Jurkat, Clone E6-1 (cell line): ENCODE measurements around the gene TTLL12.

Source experiments
- DNase-seq: peaks from one replicate; pipeline ENCODE4 v3.0.0-alpha.2; 2011; ENCODE audit warnings: low read depth, low spot score
- H3K4me3 ChIP-seq: 2 replicates; pipeline ENCODE4 v1.5.1; 2011; ENCODE audit warnings: mild to moderate bottlenecking, low read length, control low read depth, moderate library complexity

TTLL12 gene

DNA sequence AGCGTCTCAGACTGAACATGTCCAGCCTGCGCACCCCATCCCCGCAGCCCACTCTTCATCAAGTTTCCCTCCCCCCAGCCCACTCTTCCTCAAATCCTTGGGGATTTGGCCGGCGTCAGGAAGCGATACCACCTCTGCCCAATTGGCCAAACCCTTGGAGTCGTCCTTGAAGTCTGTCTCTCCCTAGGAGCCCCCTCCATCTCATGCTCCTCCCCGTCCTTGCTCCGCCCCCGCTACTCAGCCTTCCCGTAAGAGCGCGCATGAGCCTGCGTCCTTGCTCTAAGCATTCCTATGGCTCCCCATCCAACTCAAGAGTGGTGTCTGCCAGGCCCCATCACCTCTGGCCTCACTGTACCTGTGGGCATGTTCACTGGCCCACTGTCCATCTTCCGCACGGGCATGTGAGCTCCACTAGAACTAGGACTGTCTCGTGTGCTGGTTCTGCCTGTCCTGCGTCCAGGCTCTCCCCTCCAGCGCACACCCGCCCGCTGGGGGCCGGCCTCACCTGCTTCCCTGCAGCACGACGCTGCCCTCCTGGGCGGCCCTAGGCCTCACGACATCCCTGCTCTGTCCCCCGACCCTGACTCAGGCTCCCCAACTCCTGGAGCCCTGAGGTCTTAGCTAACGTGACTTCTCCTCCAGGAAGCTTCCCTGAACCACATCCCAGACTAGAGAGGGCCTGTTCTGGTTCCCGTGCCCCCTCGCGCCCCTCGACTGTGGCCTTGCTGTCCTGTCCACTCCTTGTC lies 30.5 kb upstream of the TTLL12 start:
- DNase-seq, result no peak
- no peak overlapping the region for H3K4me3 ChIP-seq

- no peak overlapping the region for H3K4me3 ChIP-seq
- DNase-seq, result no peak
Observed at GRCh38 chr22:43216738-43217137, 29.8 kb upstream of the TTLL12 start.

DNA sequence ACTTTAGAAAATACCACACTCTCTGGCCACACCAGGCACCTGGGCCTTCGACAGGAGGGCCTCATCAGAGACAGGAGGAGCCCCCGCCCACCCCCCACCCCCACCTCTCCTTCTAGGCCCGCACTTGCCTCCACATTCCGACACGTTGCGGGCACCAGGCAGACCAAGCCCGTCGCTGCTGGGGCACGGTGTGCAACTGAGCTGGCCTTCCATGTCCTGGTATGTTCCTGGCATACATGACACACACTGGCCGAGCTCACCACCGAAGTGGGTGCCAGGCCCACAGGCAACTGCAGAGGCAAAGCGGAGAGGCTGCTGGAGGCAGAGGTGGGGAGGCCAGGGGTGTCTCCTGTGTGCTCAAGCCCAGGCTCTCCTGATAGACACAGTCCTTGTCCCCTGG lies 27.0 kb upstream of the TTLL12 start:
- H3K4me3 ChIP-seq, result no peak overlapping the region
- no peak for DNase-seq

DNA sequence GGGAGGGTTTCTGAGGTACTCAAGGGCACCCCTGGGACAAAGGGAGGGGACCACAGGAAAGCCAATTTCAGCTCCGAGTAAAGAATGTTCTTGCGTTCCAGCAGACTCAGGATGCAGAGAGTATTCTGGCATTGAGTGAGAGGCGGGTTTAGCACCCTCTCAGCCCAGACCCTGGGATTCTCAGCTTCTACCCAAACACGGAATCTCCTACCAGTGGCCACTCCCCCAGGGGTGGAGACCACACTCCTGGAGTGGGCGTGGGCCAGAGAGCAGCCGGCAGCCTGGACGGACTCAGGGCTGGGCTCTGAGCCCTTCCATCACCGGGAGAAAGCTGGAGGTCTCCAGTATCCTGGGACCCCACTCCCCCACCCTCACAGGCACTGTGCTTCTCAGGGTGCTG lies 26.1 kb upstream of the TTLL12 start:
- DNase-seq, result no peak
- no peak overlapping the region for H3K4me3 ChIP-seq

DNA sequence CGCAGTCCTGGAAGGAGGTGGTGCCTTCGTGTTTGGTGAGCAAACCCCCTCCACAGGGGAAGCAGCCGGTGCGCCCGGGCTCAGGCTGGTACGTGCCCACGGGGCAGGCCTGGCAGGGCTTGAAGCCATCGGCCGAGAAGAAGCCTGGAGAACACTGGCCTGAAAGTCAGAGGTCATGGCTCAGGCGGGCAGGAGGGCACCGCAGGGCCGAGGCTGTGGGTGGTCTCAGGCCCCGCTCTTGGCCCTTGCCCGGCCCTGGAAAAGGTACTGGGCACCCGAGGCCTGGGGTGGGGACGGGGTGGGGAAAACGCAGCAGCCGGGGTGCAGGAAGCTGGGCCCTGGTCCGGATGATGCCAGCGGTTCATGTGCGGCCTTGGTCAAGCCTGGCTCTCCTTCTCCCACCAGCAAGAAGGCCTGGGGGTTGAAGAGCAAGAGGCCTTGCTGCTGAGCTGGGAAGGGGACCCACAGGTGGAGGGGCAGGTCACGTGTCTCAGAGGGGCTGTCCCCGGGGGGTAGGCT lies 25.6 kb upstream of the TTLL12 start:
- DNase-seq, result no peak

GRCh38 chr22:43211941-43212433 lies 25.1 kb upstream of the TTLL12 start:
- DNase-seq, result no peak
- no peak overlapping the region for H3K4me3 ChIP-seq

More for the DNA sequence above, 25.6 kb upstream of the TTLL12 start:
- no peak overlapping the region for H3K4me3 ChIP-seq

- no peak overlapping the region for H3K4me3 ChIP-seq
- no peak for DNase-seq
Observed at GRCh38 chr22:43210631-43211515, 23.9 kb upstream of the TTLL12 start.

GRCh38 chr22:43209971-43210370 lies 23.0 kb upstream of the TTLL12 start:
- no peak for DNase-seq
- no peak overlapping the region for H3K4me3 ChIP-seq

DNA sequence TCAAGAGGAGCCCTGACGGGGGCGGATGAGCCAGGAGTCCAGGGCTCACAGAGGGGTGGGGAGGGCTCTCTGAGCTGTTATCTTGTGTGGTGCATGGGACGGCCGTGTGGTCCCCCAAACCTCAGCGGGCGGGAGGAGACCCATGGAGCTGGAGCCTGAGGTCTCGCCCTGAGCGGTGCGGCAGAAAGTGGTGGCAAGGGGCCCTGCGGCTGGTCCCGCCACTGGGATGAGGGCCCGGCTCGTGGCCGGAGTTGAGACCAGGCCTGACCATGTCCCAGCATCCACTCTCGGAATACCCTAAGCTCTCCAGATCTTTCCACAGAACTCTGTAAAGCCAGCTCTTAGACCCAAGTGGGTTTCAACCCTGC lies 22.6 kb upstream of the TTLL12 start:
- DNase-seq, result no peak
- H3K4me3 ChIP-seq, result no peak overlapping the region

DNA sequence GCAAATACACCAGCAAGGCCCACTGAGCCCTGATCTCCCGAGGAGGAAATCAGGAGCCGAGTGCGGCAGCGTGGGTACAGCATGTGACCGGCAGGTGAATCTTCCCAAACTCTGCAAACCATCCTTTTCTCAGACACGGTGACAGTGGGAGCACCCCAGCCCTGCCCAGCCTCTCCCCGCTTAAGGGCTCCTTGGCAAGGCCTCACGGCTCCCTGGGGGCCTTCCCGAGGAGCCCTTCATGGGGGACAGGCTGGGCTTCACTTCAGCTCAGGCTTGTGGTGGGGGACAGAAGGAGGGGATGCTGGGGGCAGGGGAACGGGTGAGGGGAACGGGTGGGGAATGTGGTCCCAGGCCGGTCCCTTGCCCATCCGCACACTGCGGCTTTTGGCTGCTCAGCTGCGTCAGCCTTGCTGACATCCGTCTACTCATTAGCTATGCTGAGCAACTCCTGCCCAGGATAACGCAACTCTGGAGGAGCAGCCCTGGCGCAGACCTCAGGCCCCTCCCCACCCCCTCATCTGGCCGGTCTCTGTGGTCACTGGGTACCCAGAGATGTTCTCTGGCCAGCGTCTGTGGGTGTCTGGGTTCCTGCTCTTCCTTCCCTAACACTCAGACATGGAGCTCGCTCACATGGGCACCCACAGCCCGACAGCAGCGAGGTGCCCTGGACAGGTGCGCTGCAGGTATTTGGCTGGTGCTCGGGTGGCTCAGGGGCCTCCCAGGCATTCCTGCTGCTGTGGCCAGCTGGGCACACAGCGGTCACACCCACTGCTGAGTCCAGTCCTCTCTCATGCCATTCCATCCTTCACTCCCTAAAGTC lies 22.0 kb upstream of the TTLL12 start:
- no peak for DNase-seq
- no peak overlapping the region for H3K4me3 ChIP-seq

DNA sequence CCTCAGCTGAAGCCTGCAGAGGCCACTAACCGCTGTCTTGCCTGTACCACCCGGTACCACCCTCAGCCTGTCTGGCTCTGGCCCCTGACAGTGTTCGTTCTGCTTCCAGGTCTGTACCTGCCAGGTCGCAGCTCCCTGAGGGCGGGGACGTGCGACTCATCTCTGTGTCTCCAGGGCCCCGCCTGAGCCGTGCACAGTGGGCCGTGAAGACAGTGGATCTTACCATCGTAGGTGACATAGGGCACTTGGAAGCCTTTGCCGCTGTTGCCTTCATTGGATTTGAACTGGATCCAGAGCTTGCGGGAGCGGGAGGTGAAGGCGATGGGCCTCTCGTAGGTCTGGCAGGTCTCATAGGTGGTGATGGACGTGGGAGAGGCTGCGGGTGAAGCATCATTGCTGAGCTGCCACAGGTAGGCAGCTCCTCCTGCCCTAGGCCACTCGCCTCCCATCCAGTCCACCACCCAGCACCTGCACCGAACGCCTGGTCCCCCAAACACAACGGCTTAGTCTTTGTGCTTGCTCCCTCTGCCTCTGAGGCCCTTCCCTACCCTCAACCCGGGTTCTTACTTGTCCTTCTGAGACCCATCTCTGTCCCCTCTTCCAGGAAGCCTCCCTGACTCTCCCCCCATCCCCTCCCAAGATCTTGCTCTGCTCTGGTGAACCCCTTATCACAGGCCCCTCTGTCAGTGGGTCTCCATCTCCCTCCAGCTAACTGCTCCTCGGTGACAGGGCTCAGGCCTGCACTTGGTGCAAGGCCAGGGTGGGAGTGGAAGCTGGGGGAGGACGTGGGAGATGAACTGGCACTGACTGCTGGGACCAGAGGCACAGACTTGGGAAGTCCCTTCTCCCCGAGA lies 21.1 kb upstream of the TTLL12 start:
- no peak for DNase-seq
- no peak overlapping the region for H3K4me3 ChIP-seq

- no peak overlapping the region for H3K4me3 ChIP-seq
- no peak for DNase-seq
Observed at GRCh38 chr22:43207386-43207785, 20.5 kb upstream of the TTLL12 start.

DNA sequence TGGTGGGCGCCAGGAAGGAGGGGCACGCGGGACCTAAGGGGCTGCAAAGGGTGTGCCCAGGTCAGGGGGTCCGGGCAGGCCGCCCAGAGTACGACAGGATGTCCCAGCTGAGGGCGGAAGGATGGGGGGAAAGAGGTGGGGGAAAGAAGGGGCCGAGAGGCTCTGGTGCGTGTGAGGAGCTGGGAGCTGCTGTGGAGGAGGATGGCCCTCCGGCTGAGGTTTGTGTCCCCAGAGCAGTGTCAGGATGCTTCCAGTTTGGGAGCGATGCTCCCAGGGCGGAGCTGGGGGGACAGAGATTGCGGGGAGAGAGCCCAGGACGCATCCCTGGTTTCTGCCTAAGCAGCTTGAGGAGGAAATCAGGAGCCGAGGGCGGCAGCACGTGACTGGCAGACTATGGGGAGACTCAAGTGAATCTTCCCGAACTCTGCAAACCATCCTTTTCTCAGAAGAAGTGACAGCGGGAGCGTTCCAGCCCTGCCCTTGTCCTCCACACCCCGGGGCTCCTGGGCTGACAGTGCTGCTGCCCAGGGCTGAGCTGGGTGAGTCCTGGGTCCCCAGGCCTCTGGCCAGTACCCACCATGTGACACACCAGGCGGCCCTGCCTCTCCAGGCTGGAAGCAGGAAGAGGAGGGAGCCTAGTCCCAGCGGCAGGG lies 19.7 kb upstream of the TTLL12 start:
- no peak overlapping the region for H3K4me3 ChIP-seq
- no peak for DNase-seq

DNA sequence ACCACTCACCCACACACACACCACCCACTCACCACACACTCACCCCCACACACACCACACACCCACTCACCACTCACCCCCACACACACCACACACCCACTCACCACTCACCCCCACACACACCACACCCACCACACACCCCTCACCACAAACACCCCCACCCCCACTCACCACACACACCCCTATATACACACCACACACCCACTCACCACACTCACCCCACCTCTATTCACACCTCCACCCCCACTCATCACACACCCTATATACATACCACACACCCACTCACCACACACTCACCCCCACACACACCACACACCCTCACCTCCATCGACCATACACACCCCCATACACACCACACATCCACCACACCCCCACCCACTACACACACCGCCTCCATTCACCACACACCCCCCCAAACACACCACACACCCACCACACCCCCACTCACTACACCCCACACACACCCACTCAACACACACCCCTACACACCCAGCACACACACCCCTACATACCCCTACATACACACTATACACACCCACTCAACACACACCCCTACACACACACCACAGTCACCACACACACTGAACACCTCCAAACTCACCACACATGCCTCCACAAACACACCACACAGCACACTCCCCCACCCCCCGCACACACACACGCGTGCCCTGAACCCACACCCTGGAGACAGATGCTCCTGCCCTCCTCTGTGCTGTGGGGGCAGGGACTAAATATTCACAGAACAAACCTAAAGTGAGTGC lies 19.0 kb upstream of the TTLL12 start:
- DNase-seq, result no peak

DNA sequence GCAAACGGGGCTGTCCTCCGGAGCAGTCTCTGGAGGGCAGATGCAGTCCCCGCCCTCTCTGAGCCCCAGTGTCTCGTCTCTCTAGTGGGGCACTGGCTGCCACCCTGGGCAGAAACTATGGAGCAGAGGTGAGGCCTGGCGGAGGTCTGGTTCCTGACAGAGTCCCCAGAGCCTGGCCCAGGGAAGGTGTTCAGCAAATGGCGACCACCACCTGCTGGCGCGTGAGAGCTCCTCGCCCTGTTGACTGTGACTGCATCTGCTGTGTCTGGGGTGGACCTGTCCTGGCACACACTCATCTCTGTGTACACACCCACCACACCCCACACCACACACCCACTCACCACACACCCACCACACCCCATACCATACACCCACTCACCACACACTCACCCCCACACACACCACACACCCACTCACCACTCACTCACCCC lies 18.3 kb upstream of the TTLL12 start:
- H3K4me3 ChIP-seq, result no peak overlapping the region
- no peak for DNase-seq

More for the DNA sequence above, 19.0 kb upstream of the TTLL12 start:
- no peak overlapping the region for H3K4me3 ChIP-seq

GRCh38 chr22:43203471-43203981 lies 16.6 kb upstream of the TTLL12 start:
- H3K4me3 ChIP-seq, result no peak overlapping the region
- DNase-seq, result no peak

- DNase-seq, result no peak
- H3K4me3 ChIP-seq, result no peak overlapping the region
Observed at GRCh38 chr22:43202756-43203410, 15.9 kb upstream of the TTLL12 start.
